Choroid plexus epithelial cell (primary cell): Measurements from ENCODE around the gene TSPAN14.

ENCODE experiments used
- DNase-seq: peaks from one replicate; pipeline ENCODE4 v3.0.0-alpha.2; 2010; ENCODE audit warnings: low read depth
- H3K4me3 ChIP-seq: 2 replicates; pipeline ENCODE4 v1.5.1; 2011; ENCODE audit warnings: low read depth, mild to moderate bottlenecking, control low read depth, low read length, moderate library complexity
- TF ChIP-seq, protein P1 (sequence below): conservative IDR thresholded peaks from 2 replicates; pipeline ENCODE4 v1.5.1; 2011; ENCODE audit warnings: low read depth, mild to moderate bottlenecking, control low read depth, inconsistent platforms, low read length, moderate library complexity

TSPAN14 gene

DNA sequence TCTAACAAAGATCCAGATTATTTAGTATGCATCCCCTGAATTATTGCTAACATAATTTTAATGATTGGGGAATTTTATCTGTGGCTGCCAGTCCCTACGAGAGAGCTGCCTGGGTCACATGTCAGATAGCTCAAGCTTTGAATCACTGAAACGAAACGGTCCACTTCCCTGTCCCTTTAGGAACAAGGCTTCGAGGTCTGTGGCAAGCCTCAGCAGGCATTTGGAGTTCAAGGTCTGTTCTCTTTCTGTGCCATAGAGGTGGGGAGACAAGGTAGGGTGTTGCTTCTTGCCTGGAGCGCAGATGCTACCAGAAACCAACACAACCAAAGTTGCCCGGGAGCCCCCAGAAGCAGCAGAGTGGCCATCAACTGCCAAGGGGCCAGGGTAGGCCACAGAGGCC lies 69.7 kb downstream of the TSPAN14 start:
- H3K4me3 ChIP-seq: no peak overlapping the region
- TF ChIP-seq, protein P1, sequence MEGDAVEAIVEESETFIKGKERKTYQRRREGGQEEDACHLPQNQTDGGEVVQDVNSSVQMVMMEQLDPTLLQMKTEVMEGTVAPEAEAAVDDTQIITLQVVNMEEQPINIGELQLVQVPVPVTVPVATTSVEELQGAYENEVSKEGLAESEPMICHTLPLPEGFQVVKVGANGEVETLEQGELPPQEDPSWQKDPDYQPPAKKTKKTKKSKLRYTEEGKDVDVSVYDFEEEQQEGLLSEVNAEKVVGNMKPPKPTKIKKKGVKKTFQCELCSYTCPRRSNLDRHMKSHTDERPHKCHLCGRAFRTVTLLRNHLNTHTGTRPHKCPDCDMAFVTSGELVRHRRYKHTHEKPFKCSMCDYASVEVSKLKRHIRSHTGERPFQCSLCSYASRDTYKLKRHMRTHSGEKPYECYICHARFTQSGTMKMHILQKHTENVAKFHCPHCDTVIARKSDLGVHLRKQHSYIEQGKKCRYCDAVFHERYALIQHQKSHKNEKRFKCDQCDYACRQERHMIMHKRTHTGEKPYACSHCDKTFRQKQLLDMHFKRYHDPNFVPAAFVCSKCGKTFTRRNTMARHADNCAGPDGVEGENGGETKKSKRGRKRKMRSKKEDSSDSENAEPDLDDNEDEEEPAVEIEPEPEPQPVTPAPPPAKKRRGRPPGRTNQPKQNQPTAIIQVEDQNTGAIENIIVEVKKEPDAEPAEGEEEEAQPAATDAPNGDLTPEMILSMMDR: no peak
- no peak for DNase-seq

DNA sequence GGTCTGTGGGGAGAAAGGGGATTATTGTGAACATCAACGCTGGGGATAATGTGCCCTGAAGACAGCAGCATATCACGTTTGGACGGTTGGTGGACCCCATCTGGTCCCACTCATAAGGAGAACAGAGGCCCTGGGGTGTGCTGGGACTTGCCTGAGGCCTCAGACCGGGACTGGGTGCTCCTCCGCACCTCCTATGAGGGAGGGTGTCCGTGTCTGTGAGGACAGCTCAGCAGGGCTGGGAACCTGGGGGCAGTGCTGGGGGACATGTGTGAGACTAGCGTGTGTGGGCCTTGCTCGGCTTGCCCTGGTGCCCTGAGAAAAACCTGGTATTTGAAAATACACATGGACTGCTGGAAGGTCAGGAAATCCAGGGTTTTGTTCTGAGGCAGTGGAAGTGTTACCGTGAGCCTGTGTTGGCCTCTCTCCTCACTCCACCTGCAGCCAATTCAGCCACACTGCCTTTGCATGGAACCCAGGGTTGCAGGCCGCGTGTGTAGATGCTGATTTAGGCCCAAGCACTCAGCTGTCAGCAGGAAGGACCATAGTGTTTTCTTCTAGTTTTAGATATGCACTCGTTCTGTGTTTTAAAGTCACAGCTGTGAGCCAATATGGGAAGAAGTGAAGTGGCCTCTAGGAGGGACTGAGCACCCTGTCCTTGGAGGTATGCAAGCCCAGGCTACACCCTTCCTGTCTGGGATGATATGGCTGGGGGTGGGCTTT lies 70.2 kb downstream of the TSPAN14 start:
- TF ChIP-seq, protein P1: no peak
- no peak for DNase-seq
- no peak overlapping the region for H3K4me3 ChIP-seq

DNA sequence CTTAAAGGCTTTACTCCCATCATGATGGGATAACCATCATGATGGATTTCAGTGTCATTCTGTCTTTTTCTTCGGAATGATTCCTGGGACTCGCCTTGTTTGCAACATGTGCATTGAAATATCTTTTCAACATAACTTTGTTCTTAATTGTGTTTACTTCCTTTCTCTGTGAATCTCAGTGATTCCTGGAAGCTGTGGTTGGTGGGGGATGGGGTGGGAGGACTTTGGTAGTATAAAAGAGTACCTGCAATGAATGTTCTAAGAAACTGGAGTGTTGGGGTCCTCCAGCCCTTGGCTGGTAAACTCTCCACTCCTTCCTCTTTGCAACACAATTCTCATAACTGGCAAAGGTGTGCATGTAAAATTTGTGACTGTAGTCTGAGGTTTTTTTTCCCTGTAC lies 72.1 kb downstream of the TSPAN14 start:
- TF ChIP-seq, protein P1: no peak
- DNase-seq: no peak
- H3K4me3 ChIP-seq: no peak overlapping the region

DNA sequence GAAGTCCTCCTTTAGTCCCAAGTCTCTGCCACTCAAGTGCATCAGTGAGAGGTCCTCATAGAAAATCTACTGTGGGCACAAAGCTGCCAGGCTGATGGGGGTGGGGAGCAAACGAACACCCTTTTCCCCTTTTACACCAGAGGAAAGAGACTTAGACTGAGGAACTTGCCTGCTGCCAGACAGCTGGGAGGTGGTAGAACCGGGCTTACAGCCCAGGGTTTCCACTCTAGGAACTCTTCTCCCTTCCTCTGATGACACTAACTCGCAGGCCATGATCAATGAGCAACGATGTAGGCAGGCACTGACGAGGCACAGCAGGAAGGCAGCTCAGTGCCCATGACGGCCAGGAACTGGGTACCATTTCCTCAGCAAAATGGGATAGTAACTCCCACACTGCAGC lies 72.6 kb downstream of the TSPAN14 start:
- H3K4me3 ChIP-seq: no peak overlapping the region
- no peak for DNase-seq
- TF ChIP-seq, protein P1: no peak

DNA sequence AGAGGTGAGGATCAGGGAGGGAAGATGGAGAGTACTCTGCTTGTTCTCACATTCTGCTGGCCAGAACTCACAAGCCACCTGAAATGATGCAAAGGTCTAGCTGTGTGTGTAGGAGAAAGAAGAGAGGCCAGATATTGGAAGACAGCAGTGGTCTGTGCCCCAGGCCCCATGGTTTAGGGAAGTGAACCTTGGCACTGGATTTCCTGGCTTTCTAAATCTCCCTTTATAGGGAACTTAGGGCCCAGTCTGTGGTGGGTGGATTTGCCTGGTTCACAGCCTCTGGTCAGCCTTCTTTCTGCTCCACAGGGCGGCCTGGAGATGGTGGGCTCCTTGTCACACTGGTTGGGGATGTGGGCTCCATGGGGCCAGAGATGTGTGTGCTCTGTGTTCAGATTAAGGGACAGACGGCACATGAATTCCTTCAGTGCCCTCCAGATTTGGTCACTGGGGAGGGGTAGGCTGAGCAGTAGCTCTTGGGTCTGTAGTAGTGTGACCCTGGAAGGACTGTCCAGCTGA lies 74.1 kb downstream of the TSPAN14 start:
- no peak overlapping the region for H3K4me3 ChIP-seq
- TF ChIP-seq, protein P1: no peak
- DNase-seq: no peak

DNA sequence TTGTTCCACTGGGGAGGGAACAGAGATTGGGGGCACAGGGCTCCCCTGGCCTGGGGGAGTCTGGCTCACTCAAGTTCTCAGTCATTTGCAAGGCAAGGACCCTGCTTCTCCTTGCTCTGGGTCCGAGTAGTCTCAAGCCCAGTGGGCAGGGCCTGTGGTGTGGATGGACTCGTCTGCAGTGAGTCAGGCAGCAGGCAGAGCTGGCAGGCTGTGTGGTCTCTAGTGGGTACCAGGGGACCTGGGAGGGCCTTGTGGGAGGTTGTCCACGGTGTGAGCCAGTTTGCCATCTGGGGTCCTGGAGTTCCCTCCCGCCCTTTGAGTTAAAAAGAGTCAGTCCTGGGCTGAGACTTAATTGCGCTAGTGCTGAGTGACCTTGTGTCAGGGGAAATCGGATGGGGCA lies 74.8 kb downstream of the TSPAN14 start:
- H3K4me3 ChIP-seq: no peak overlapping the region
- TF ChIP-seq, protein P1: no peak
- DNase-seq: no peak

DNA sequence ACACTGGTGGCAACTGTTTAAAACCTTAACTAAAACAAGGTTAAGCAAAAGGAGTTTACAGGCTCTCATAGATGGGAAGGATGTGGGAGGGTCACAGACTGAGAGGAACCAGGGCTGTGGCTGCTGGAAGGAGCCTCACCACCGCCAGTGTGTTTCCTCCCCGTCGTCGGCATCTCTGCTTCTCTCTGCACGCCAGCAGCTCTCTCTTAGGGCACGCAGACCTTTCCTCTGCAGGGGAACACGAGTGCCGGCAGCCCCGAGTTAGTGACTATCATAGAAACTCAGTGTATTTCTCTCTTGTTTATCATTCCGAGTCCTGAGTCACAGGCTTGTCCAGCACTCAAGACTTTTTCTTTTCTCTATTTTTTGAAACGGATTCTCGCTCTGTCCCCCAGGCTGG lies 75.5 kb downstream of the TSPAN14 start:
- TF ChIP-seq, protein P1: no peak
- H3K4me3 ChIP-seq: no peak overlapping the region
- no peak for DNase-seq
